ENCODE measurements around the gene LGI4. TPM values are rescaled to one million over a fixed set of nuclear protein-coding genes. Genes with fewer than 3 reads are reported as not detected.
"Not testable (repeated sequence)": the region's sequence is repeated elsewhere in the genome, so short reads cannot be mapped to it uniquely, and the experiment has no call there.

LGI4 gene
- total RNA-seq, 1 donor: 0.31 TPM

GRCh38 chr19:35115177-35115951 lies 19.5 kb downstream of the LGI4 start, which contains the start of gene FXYD3:
Gene FXYD3 (plus strand): TSS chr19:35115823. CDS start chr19:35119377, 3,554 bp downstream.
- peaks cover 15% of the 10 kb centered on the region for H3K4me1 ChIP-seq (ENCODE audit: insufficient read depth, low read length)
- H3K4me3 ChIP-seq (ENCODE audit: low read length): no peak within 1 kb of the TSS
- no peaks in the 10 kb centered on the region for H3K9me3 ChIP-seq (ENCODE audit: low read depth, low read length)
- no peaks in the 10 kb centered on the region for H3K27me3 ChIP-seq (ENCODE audit: insufficient read depth, low read length)

- Histone ChIP-seq H3K4me3 (ENCODE audit: low read length) (no peak overlapping the region), H3K4me1 (ENCODE audit: insufficient read depth, low read length) (peaks cover 8% of the 10 kb centered on the region), H3K9me3 (ENCODE audit: low read depth, low read length) (no peaks in the 10 kb centered on the region), H3K27me3 (ENCODE audit: insufficient read depth, low read length) (no peaks in the 10 kb centered on the region)
These were observed 20.3 kb downstream of the LGI4 start for GRCh38 chr19:35114353-35115176.

DNA sequence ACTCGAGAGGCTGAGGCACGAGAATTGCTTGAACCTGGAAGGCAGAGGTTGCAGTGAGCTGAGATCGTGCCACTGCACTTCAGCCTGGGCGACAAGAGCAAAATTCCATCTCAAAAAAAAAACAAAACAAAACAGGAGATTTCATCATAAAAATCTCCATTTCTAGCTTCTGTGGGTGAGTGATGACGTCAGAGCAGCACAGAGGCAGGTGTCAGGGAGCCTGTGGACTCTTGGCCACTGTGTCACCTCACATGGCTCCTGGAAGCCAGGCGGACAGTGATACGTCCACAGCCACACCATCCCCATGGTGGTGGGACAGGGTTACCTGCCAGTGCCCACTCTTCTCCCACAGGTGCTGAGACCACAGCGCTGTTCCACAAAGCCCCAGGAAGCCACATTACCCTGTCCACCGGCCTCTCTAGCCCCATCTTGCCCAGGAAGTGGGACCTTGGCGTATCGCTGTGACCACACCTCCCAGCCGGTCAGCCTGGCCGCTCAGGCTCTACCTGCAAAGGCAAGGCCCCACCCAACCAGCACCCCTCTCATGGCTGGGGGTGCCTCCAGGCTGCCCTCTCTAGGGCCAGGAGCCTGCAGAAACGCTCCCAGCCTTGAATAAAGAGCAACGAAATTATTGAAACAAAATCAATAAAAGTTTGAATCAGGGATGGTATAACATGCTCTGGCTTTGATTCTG lies 21.7 kb downstream of the LGI4 start:
- Histone ChIP-seq H3K9me3 (ENCODE audit: low read depth, low read length) (no peaks in the 10 kb centered on the region), H3K4me1 (ENCODE audit: insufficient read depth, low read length) (peaks cover 8% of the 10 kb centered on the region), H3K27me3 (ENCODE audit: insufficient read depth, low read length) (no peaks in the 10 kb centered on the region), H3K4me3 (ENCODE audit: low read length) (no peak overlapping the region)

DNA sequence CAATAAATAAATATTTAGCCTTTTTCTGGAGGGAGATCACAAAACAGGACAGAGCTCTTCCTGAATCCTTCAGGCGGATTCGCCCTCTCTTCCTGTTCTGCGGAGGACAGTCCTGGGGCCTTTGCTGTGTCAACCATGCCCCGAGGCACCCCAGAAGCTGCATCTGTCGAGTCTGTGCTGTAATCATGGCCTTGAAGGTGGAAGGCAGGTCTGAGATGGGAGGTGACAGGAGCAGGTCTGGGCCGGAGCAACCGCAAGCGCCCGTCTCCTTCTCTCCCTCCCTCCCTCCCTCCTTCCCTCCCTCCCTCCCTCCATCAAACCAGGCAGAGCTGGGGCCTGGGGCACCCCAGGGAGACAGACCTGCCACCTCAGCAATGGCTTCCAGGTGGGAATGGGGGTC lies 23.9 kb downstream of the LGI4 start:
- H3K4me1 ChIP-seq (ENCODE audit: insufficient read depth, low read length): peaks cover 8% of the 10 kb centered on the region
- no peak overlapping the region for H3K4me3 ChIP-seq (ENCODE audit: low read length)
- no peaks in the 10 kb centered on the region for H3K9me3 ChIP-seq (ENCODE audit: low read depth, low read length)
- H3K27me3 ChIP-seq (ENCODE audit: insufficient read depth, low read length): no peaks in the 10 kb centered on the region

DNA sequence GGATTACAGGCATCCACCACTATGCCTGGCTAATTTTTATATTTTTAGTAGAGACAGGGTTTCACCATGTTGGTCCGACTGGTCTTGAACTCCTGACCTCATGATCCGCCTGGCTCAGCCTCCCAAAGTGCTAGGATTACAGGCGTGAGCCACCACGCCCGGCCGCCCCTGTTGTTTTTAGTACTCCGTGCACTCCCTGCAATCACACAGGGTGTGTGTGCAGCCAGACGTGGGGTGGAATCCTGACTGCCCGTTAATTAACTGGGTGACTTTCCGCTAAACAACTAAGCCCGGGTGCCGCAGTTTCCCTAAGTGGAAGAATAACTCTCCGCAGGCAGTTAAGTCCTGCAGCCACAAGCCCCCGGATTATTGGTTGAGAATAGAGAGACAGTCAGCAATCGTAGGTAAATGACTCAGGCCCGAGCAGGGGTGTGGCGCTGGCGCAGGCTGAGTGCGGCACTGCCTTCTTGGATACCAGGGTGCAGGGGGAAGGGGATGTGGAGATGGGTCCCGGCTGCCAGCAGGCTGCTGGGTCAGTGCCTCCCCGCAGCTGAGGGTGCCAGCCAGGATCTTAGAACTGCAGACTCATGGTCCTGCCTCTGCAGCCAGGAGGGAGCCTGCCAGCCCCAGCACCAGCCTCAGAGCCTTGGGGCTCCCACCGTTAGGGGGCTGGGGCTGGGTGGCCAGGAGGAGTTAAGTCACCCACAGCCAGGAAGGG lies 25.3 kb downstream of the LGI4 start:
- no peaks in the 10 kb centered on the region for H3K27me3 ChIP-seq (ENCODE audit: insufficient read depth, low read length)
- no peak overlapping the region for H3K4me3 ChIP-seq (ENCODE audit: low read length)
- no peaks in the 10 kb centered on the region for H3K9me3 ChIP-seq (ENCODE audit: low read depth, low read length)
- peaks cover 3% of the 10 kb centered on the region for H3K4me1 ChIP-seq (ENCODE audit: insufficient read depth, low read length)

DNA sequence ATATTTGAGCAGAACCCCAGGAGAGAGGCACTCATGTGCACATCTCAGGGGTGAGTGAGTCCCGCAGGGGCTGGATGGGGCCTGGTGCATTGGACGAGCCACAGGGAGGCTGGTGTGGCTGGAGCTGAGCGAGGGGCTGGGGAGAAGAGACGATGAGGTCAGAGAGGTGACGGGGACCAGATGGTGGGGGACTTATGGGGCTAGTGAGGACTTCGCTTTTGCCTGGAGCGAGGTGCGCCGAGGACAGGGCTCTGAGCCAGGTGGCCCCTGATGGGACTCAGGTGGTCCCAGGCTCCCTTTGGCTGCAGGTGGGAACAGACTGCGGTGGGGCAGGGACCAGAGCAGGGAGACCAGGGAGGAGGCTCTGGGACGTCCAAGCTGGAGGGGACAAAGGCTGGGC lies 26.1 kb downstream of the LGI4 start:
- H3K4me3 ChIP-seq (ENCODE audit: low read length): no peak overlapping the region

GRCh38 chr19:35107545-35107944 lies 27.3 kb downstream of the LGI4 start:
- Histone ChIP-seq H3K4me1 (ENCODE audit: insufficient read depth, low read length) (no peaks in the 10 kb centered on the region), H3K27me3 (ENCODE audit: insufficient read depth, low read length) (no peaks in the 10 kb centered on the region), H3K9me3 (ENCODE audit: low read depth, low read length) (no peaks in the 10 kb centered on the region), H3K4me3 (ENCODE audit: low read length) (no peak overlapping the region)

More for the DNA sequence above, 26.1 kb downstream of the LGI4 start:
- Histone ChIP-seq H3K9me3 (ENCODE audit: low read depth, low read length) (no peaks in the 10 kb centered on the region), H3K27me3 (ENCODE audit: insufficient read depth, low read length) (no peaks in the 10 kb centered on the region), H3K4me1 (ENCODE audit: insufficient read depth, low read length) (no peaks in the 10 kb centered on the region)

DNA sequence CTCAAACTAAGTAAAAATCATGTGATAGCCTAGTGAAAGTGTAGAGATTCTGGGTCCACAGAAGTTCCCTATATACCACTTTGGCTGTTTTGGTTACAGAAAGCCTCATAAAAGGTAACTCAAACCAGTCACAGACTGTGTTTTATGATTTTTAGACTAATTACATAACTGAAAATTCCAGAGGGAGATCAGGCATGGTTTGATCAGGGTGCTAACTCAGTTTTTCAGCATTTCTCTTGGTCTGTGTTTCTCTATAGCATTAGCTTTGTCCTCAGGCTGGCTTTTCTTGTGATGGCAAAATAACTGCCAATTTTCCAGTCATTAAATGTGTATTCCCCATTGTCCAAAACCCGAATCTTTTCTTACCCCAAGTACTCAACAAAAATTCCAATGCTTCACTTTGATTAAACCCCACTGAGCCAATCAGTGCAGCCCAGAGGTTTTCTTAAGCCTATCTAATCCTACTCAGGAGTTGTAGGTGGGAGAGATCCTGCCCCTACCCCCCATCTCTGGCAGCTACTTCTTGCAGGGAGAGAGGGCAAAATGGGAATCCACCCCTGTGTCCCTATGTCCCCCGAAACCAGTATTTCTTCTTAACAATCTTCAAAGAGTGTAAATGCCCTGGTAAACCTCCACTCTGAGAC lies 27.8 kb downstream of the LGI4 start:
- no peaks in the 10 kb centered on the region for H3K9me3 ChIP-seq (ENCODE audit: low read depth, low read length)

DNA sequence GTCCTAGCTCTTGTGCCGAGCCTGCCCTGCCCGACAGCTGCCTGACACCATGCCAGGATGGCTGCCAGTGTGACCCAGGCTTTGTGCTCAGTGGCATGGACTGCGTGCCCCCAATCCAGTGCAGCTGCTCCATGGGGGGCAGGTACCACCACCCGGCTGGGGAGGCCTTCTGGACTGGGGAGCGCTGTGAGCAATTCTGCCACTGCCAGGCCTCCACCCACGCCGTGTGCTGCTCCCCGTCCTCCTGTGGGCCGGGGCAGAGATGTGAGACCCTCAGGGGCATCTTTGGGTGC lies 28.6 kb downstream of the LGI4 start:
- no peak overlapping the region for H3K4me3 ChIP-seq (ENCODE audit: low read length)
- no peaks in the 10 kb centered on the region for H3K9me3 ChIP-seq (ENCODE audit: low read depth, low read length)
- no peaks in the 10 kb centered on the region for H3K4me1 ChIP-seq (ENCODE audit: insufficient read depth, low read length)

More for the DNA sequence above, 27.8 kb downstream of the LGI4 start:
- Histone ChIP-seq H3K27me3 (ENCODE audit: insufficient read depth, low read length) (no peaks in the 10 kb centered on the region), H3K4me3 (ENCODE audit: low read length) (no peak overlapping the region), H3K4me1 (ENCODE audit: insufficient read depth, low read length) (no peaks in the 10 kb centered on the region)

DNA sequence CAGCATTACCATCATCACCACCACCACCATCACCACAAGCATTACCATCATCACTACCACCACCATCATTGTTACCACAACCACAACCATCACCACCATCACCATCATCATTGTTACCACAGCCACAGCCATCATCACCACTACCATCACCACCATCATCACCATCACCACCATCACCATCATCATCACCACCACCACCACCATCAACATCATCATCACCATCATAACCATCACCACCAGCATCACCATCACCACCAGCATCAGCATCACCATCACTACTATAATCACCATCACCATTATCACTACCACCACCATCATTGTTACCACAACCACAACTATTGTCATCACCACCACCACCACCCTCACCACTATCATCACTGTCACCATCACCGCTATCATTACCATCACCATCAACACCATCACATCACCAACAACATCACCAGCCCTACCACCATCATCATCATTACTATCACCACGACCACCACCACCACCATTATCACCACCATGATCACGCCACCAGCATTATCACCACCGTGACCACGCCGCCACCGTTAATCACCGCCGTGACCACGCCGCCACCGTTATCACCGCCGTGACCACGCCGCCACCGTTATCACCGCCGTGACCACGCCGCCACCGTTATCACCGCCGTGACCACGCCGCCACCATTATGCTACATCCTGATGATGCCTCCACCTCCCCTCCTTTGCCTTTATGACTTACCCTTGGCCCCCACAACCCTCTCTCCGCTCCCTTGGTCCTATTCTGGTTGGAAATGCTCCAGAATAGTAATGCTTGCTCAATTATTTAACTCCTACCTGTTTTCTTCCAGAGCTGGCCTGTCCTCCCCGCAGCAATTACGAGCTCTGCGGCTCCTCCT lies 29.2 kb downstream of the LGI4 start:
- no peaks in the 10 kb centered on the region for H3K27me3 ChIP-seq (ENCODE audit: insufficient read depth, low read length)
- H3K4me1 ChIP-seq (ENCODE audit: insufficient read depth, low read length): no peaks in the 10 kb centered on the region
- H3K9me3 ChIP-seq (ENCODE audit: low read depth, low read length): no peaks in the 10 kb centered on the region
- H3K4me3 ChIP-seq (ENCODE audit: low read length): no peak overlapping the region

More for the DNA sequence above, 28.6 kb downstream of the LGI4 start:
- no peaks in the 10 kb centered on the region for H3K27me3 ChIP-seq (ENCODE audit: insufficient read depth, low read length)

DNA sequence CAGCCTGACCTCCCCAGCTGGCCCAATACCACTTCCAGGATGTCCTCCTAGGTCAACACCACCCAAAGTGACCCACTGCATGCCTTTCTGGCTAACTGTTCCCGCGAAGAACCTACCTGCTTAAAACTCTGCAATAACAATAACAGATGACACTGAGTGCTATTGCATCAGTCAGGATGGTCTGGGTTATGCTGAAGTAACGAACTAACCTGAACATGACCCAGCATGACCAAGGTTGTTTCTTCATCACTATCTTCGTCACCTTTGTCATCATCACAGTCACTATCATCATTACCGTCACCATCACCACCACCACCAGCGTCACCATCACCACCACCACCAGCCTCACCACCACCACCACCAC lies 29.8 kb downstream of the LGI4 start:
- Histone ChIP-seq H3K27me3 (ENCODE audit: insufficient read depth, low read length) (no peaks in the 10 kb centered on the region), H3K4me3 (ENCODE audit: low read length) (no peak overlapping the region), H3K4me1 (ENCODE audit: insufficient read depth, low read length) (no peaks in the 10 kb centered on the region), H3K9me3 (ENCODE audit: low read depth, low read length) (no peaks in the 10 kb centered on the region)

- H3K27me3 ChIP-seq (ENCODE audit: insufficient read depth, low read length): no peaks in the 10 kb centered on the region
- no peaks in the 10 kb centered on the region for H3K4me1 ChIP-seq (ENCODE audit: insufficient read depth, low read length)
These were observed 30.5 kb downstream of the LGI4 start for GRCh38 chr19:35104361-35104760.

GRCh38 chr19:35103614-35104013 lies 31.2 kb downstream of the LGI4 start:
- H3K4me3 ChIP-seq (ENCODE audit: low read length); H3K9me3 ChIP-seq (ENCODE audit: low read depth, low read length); H3K4me1 ChIP-seq (ENCODE audit: insufficient read depth, low read length); H3K27me3 ChIP-seq (ENCODE audit: insufficient read depth, low read length): not testable (repeated sequence)

More at GRCh38 chr19:35104361-35104760, 30.5 kb downstream of the LGI4 start:
- no peaks in the 10 kb centered on the region for H3K9me3 ChIP-seq (ENCODE audit: low read depth, low read length)
- H3K4me3 ChIP-seq (ENCODE audit: low read length): no peak overlapping the region

DNA sequence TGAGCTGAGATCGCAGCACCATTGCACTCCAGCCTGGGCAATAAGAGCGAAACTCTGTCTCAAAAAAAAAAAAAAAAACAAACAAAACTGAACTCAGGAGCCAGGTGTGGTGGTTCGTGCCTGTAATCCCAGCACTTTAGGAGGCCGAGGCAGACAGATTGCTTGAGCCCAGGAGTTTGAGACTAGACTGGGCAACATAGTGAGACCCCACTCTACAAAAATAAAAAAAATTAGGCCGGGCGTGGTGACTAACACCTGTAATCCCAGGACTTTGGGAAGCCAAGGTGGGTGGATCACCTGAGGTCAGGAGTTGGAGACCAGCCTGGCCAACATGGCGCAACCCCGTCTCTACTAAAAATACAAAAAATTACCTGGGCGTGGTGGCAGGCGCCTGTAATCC lies 32.9 kb downstream of the LGI4 start:
- not testable (repeated sequence) for H3K4me1 ChIP-seq (ENCODE audit: insufficient read depth, low read length); H3K9me3 ChIP-seq (ENCODE audit: low read depth, low read length); H3K27me3 ChIP-seq (ENCODE audit: insufficient read depth, low read length); H3K4me3 ChIP-seq (ENCODE audit: low read length)
